Astrocyte (in vitro differentiated cells and primary cell): Measurements from ENCODE around the gene TMBIM4.

Experiments used
- EZH2 ChIP-seq: IDR thresholded peaks from 2 replicates; pipeline ENCODE4 v1.6.1; 2012; ENCODE audit warnings: mild to moderate bottlenecking, low read length, inconsistent platforms; ENCODE audit not compliant: insufficient read depth
- TF ChIP-seq, protein P1 (sequence below): IDR thresholded peaks from 2 replicates; pipeline ENCODE4 v1.5.1; 2011; ENCODE audit warnings: low read depth, mild to moderate bottlenecking, inconsistent platforms, low read length, moderate library complexity; ENCODE audit not compliant: insufficient read depth

GRCh38 chr12:66152732-66153131 lies 17.1 kb downstream of the TMBIM4 start:
- TF ChIP-seq, protein P1, sequence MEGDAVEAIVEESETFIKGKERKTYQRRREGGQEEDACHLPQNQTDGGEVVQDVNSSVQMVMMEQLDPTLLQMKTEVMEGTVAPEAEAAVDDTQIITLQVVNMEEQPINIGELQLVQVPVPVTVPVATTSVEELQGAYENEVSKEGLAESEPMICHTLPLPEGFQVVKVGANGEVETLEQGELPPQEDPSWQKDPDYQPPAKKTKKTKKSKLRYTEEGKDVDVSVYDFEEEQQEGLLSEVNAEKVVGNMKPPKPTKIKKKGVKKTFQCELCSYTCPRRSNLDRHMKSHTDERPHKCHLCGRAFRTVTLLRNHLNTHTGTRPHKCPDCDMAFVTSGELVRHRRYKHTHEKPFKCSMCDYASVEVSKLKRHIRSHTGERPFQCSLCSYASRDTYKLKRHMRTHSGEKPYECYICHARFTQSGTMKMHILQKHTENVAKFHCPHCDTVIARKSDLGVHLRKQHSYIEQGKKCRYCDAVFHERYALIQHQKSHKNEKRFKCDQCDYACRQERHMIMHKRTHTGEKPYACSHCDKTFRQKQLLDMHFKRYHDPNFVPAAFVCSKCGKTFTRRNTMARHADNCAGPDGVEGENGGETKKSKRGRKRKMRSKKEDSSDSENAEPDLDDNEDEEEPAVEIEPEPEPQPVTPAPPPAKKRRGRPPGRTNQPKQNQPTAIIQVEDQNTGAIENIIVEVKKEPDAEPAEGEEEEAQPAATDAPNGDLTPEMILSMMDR, result no peak
- no peak for TF ChIP-seq EZH2
